Right lobe of liver (tissue), 6 donors: ENCODE measurements around the gene ABHD12B. TPM values are rescaled to one million over a fixed set of nuclear protein-coding genes. Genes with fewer than 3 reads are reported as not detected.

Source experiments
- ATAC-seq, 4 donors: fragments of 200-7000 bp; cut with Tn5 transposase; one replicate each; pipeline ENCODE4 v1.9.1; 2020; ENCODE audit warnings: mild to moderate bottlenecking in 4 of 4, moderate library complexity in 4 of 4
- DNase-seq, 3 donors: peaks; one replicate each; pipeline ENCODE4 v3.0.0-alpha.2; 2020
- H3K27ac ChIP-seq, 3 donors: fragments of 200-600 bp; one replicate each; pipeline ENCODE4 v1.8.0; 2022
- H3K27me3 ChIP-seq, 2 donors: fragments of 200-600 bp; one replicate each; pipeline ENCODE4 v1.8.0; 2022
- H3K36me3 ChIP-seq, 4 donors: fragments of 200-600 bp; sonication (generic) in 1 of 4; one replicate each; pipeline versions ENCODE4 v1.5.1 to v1.8.0; 2017 to 2022; ENCODE audit warnings: control low read depth in 1 of 4
- H3K4me1 ChIP-seq, 4 donors: fragments of 200-600 bp; sonication (generic) in 1 of 4; one replicate each; pipeline versions ENCODE4 v1.5.1 to v1.8.0; 2017 to 2022; ENCODE audit warnings: control low read depth in 1 of 4
- H3K4me3 ChIP-seq, 3 donors: fragments of 200-600 bp; one replicate each; pipeline ENCODE4 v1.8.0; 2022
- H3K9me3 ChIP-seq, 4 donors: fragments of 200-600 bp; sonication (generic) in 1 of 4; one replicate each; pipeline versions ENCODE4 v1.5.1 to v1.8.0; 2017 to 2022; ENCODE audit warnings: control low read depth in 1 of 4
- POLR2A ChIP-seq: fragments of 450-650 bp; IDR thresholded peaks from one replicate; pipeline ENCODE4 v1.6.1; 2017; ENCODE audit warnings: antibody characterized with exemption, mild to moderate bottlenecking
- WGBS: methylation state at CpG from one replicate; pipeline ENCODE4 v1.1.6; 2018; ENCODE audit warnings: low coverage, low lambda C conversion rate; ENCODE audit not compliant: insufficient coverage; ENCODE audit errors: missing lambda C conversion rate; 5-methylcytosine and 5-hydroxymethylcytosine counted together
- intact Hi-C, 2 donors: fragments of 100-400 bp; cut with DNase I; formaldehyde crosslinking; loops; one replicate each; pipeline versions ENCODE4 v1.11.2 to v1.14.1; 2022
- total RNA-seq, 6 experiments: library from RNA; depleted of rRNA in 2 of 6; stranded (reverse); fragments of >200 nt in 2 of 6; fragmentation: NEBNext Ultra II Directional in 3 of 6; extraction: Animal tissue kit (Norgen Biotek cat#: 25700) in 3 of 6; gene quantifications; one replicate each; pipeline versions ENCODE4 v1.1.0 to v1.2.4, GENCODE V29; 2016 to 2023
- TF ChIP-seq, protein P1 (sequence below), 4 donors: fragments of 200-600 bp in 3 of 4; fragments of 450-650 bp in 1 of 4; IDR thresholded peaks; one replicate each; pipeline versions ENCODE4 v1.5.1 to v1.8.0; 2016 to 2022; ENCODE audit warnings: antibody characterized with exemption in 4 of 4, mild to moderate bottlenecking in 2 of 4
- donor health status: DM: no; HTN: yes; CAD: no.
- donor health status: DM: no; HTN: no; CAD: no.
- donor health status: DM: no; HTN: no; CAD: no.
- donor health status: DM: no; HTN: yes; CAD: no.
- donor health status: DM: no; HTN: yes; CAD: no.

The ABHD12B gene
- total RNA-seq, 6 experiments from 2014 or later = not detected

DNA sequence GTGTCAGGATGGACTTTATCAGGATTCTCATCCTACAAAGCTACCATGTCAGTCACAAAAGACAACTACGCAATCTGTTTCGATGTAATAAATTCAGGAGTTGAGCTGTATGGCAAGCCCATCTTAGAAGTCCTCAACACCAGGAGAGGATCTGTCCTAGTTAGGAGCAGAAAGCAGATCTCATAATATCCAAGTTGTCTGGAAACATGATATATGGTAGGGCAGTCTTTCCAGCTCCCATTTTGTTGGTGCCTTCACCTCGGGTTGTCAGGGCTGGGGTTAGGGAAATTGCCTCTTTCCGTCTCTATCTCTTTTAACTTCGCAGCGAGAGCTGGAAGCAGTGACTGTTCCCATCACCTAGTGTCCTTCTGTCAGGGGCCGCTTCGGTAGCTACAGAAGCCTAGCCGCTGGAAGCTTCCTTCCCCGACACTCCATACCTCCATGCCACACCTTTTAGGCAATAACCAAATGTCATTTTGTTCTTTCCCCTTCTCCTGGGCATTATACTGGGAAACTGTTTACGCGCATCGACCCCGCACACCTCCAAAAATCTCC is 42.3 kb upstream of the ABHD12B start:
- DNase-seq = no peak
- TF ChIP-seq, protein P1, sequence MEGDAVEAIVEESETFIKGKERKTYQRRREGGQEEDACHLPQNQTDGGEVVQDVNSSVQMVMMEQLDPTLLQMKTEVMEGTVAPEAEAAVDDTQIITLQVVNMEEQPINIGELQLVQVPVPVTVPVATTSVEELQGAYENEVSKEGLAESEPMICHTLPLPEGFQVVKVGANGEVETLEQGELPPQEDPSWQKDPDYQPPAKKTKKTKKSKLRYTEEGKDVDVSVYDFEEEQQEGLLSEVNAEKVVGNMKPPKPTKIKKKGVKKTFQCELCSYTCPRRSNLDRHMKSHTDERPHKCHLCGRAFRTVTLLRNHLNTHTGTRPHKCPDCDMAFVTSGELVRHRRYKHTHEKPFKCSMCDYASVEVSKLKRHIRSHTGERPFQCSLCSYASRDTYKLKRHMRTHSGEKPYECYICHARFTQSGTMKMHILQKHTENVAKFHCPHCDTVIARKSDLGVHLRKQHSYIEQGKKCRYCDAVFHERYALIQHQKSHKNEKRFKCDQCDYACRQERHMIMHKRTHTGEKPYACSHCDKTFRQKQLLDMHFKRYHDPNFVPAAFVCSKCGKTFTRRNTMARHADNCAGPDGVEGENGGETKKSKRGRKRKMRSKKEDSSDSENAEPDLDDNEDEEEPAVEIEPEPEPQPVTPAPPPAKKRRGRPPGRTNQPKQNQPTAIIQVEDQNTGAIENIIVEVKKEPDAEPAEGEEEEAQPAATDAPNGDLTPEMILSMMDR (IDR thresholded peaks at IDR 0.05) = no peak
- no peak for TF ChIP-seq POLR2A
- no peak overlapping the region for H3K27ac ChIP-seq
- WGBS = 26% methylated on average over 9 of the region's 14 CpGs
- no peaks in the 10 kb centered on the region for H3K27me3 ChIP-seq
- peaks cover 0 to 21% (median 6%) of the 10 kb centered on the region in 4 donors for H3K4me1 ChIP-seq
- ATAC-seq = no peak
- no peaks in the 10 kb centered on the region for H3K9me3 ChIP-seq
- H3K36me3 ChIP-seq = no peaks in the 10 kb centered on the region
- peak overlapping the region; percentile 66 to 77 (median 72) for H3K4me3 ChIP-seq
- intact Hi-C loops = no loop called here

DNA sequence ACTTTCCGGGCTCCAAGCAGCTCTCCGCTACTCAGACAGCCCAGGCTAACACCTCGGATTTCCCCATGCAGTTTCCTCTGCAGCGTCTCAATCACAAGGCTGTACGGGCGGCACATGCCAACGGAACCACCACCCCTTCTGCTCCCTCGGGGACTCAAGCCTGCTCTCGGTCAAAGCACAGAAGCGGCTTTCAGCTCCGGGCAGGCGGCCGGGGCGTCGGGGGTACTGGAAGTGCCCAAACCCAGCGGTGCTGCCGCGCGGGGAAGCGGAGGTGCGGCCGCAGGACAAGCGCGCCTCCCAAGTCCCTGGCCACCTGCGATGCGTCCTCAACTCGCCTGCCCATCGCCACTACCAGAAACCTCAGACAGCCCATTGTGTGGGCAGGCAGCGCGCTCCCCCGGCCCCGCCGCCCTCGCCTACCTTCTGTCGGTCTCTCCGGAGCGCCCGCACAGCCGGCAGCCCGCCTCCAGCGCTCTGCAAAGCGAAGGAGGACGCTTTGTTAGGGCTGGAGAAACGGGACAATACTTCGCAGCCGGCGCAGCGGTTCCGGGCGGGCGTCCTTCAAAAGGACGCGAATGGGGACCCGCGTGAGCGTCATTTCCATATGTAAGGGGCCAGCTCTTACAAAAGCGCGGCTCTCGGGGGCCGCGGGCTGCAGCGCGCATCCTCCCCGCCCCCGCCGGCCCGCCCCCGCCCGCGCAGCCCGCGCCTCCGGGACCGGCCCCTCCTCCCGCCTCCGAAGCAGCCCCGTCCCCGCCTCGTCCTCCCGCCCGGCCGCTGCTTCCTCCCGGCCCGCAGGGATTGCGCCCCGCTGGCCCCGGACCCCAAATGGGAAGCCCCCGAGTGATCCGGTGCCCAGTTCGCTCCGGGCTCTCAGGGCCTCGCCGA is 41.6 kb upstream of the ABHD12B start:
- Histone ChIP-seq H3K27me3 (no peaks in the 10 kb centered on the region), H3K4me3 (peak overlapping the region; percentile 66 to 77 (median 72)), H3K4me1 (peaks cover 0 to 28% (median 9%) of the 10 kb centered on the region in 4 donors), H3K27ac (peak overlapping the region; percentile 53 to 81 (median 76)), H3K9me3 (no peaks in the 10 kb centered on the region), H3K36me3 (no peaks in the 10 kb centered on the region)
- TF ChIP-seq, protein P1 (IDR thresholded peaks at IDR 0.05) = no peak
- TF ChIP-seq POLR2A = no peak
- ATAC-seq = peak; percentile 44 to 58 (median 50)
- peak; percentile 63 to 73 (median 69) for DNase-seq
- WGBS = under 1% methylated on average over 21 of the region's 93 CpGs
- intact Hi-C loops = no loop called here

DNA sequence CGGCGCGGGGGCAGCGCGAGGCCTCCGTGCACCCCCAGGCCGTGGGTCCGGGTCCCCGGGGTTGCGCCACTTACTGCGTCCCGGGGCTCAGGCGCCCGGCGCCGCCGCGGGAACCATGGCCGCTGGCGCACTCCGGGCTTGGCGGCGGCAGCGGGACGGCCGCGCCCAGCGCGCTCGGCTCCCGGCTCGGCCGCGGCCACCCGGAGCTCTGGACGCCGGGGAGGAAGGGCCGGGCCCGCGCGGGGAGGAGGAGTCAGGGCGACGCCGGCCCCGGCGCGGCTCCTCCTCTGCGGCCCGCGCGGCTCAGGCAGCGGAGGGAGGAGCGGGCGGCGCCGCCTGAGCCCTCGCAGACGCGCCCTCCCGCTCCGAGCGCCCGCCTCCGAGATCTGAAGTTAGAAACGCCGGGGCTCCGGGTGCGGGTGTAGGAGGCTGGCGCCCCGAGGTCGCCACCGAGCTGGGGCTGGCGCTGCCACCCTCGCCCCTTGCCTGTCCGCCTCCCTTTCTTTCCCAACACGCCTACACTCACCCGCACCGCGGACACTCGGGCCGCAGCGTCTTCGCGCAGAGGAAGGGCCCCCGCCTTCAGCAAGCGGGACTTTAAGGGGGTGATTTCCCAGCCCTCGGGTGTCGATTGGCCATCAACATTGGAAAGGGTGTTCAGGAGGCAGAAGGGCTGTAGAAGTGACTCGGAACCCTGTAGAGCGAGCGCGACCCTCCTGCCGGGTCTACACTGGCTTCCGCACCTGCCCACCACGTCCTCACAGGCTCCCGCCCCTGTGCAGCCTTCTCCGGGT is 40.7 kb upstream of the ABHD12B start, which contains the start of gene NIN:
Gene NIN (minus strand): TSS at position 231 of the 794 bp plus-strand sequence. CDS start 9,106 bp downstream, outside the sequence.
- ATAC-seq = peak; percentile 91 to 98 (median 96)
- intact Hi-C loops = no loop called here
- Histone ChIP-seq H3K27me3 (no peaks in the 10 kb centered on the region), H3K36me3 (no peaks in the 10 kb centered on the region), H3K4me1 (peaks cover 0 to 29% (median 9%) of the 10 kb centered on the region in 4 donors), H3K27ac (peak within 1 kb of the TSS; percentile 53 to 81 (median 76)), H3K4me3 (peak within 1 kb of the TSS; percentile 72 to 77 (median 77)), H3K9me3 (no peaks in the 10 kb centered on the region)
- TF ChIP-seq, protein P1 (IDR thresholded peaks at IDR 0.05) = no peak
- peak; percentile 66 for TF ChIP-seq POLR2A
- WGBS = 0% methylated on average over 18 of the region's 97 CpGs
- peak; percentile 80 to 86 (median 85) for DNase-seq

DNA sequence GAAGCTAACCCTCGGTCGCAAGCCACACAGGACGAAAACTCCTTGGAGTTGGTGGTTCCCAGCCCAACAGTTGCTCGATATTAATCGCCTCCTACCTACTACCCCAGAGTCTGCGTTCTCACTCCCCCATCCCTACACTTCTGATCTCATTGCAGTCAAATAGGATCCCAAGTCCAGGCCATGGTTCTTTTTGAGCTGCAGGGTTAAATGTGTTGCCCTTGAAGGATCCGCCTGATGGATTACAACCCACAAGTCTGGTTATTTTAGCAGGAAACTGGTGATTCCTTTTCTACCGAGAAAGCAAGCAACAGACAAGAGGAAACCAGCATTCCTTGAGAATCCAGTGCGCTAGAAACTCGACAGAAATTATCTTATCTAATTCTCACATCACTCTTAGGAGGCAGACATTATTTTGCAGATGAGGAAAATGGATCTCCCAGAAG is 40.1 kb upstream of the ABHD12B start:
- no peaks in the 10 kb centered on the region for H3K27me3 ChIP-seq
- H3K9me3 ChIP-seq = no peaks in the 10 kb centered on the region
- H3K4me1 ChIP-seq = peaks cover 0 to 29% (median 9%) of the 10 kb centered on the region in 4 donors
- peak overlapping the region; percentile 61 to 77 (median 77) for H3K4me3 ChIP-seq
- TF ChIP-seq, protein P1 (IDR thresholded peaks at IDR 0.05) = no peak
- no peak for TF ChIP-seq POLR2A
- WGBS = 19% methylated on average over 8 of the region's 10 CpGs
- DNase-seq (no peak), ATAC-seq (peak in 1 of 4 donors; percentile 2)
- H3K27ac ChIP-seq = peak overlapping the region in 2 of 3 donors; percentile 66 to 76
- intact Hi-C loops = no loop called here
- H3K36me3 ChIP-seq = no peaks in the 10 kb centered on the region
